Peyer's patch (tissue), 4 donors: ENCODE measurements around the gene EFCAB5. TPM values are rescaled to one million over a fixed set of nuclear protein-coding genes. Genes with fewer than 3 reads are reported as not detected.
"Not testable (repeated sequence)": the region's sequence is repeated elsewhere in the genome, so short reads cannot be mapped to it uniquely, and the experiment has no call there.

Experiments
- DNase-seq, 3 donors: peaks; one replicate each; pipeline ENCODE4 v3.0.0-alpha.2; 2017 to 2019
- H3K27ac ChIP-seq, 4 donors: fragments of 200-600 bp; sonication (generic); one replicate each; pipeline ENCODE4 v1.5.1; 2016 to 2019
- H3K27me3 ChIP-seq, 2 donors: fragments of 200-600 bp; sonication (generic); one replicate each; pipeline ENCODE4 v1.5.1; 2019
- H3K36me3 ChIP-seq, 3 donors: fragments of 200-600 bp; sonication (generic); one replicate each; pipeline ENCODE4 v1.5.1; 2016 to 2019
- H3K4me1 ChIP-seq, 4 donors: fragments of 200-600 bp; sonication (generic); one replicate each; pipeline ENCODE4 v1.5.1; 2016 to 2019
- H3K4me3 ChIP-seq, 4 donors: fragments of 200-600 bp; sonication (generic); 1 replicate in 3 of 4; 2 replicates in 1 of 4; pipeline ENCODE4 v1.5.1; 2016 to 2019; ENCODE audit warnings: mild to moderate bottlenecking in 1 of 4
- H3K9me3 ChIP-seq, 4 donors: fragments of 200-600 bp; sonication (generic); one replicate each; pipeline ENCODE4 v1.5.1; 2016 to 2019; ENCODE audit warnings: mild to moderate bottlenecking in 1 of 4
- CTCF ChIP-seq, 6 experiments: fragments of 450-650 bp in 4 of 6; fragments of 200-600 bp in 2 of 6; sonication (generic) in 1 of 6; IDR thresholded peaks; one replicate each; pipeline ENCODE4 v1.5.1; 2017 to 2019; ENCODE audit warnings: antibody characterized with exemption in 6 of 6, mild to moderate bottlenecking in 3 of 6, moderate library complexity in 1 of 6
- POLR2A ChIP-seq, 2 donors: fragments of 450-650 bp; IDR thresholded peaks; one replicate each; pipeline ENCODE4 v1.5.1; 2017; ENCODE audit warnings: antibody characterized with exemption in 2 of 2, mild to moderate bottlenecking in 2 of 2, moderate library complexity in 2 of 2
- total RNA-seq, 4 donors: library from RNA; depleted of rRNA; stranded (reverse); fragments of >200 nt; gene quantifications; one replicate each; pipeline ENCODE4 v1.1.0, GENCODE V29; 2016

The EFCAB5 gene
- total RNA-seq, 4 donors from 2014 or later = 0.53 to 5.8 (median 1.6) TPM

- no peaks in the 10 kb centered on the region for H3K9me3 ChIP-seq
- peaks cover 0 to 17% (median 0%) of the 10 kb centered on the region in 3 donors for H3K36me3 ChIP-seq
- no peaks in the 10 kb centered on the region for H3K4me1 ChIP-seq
- H3K4me3 ChIP-seq = no peak overlapping the region
- no peak overlapping the region for H3K27ac ChIP-seq
- no peaks in the 10 kb centered on the region for H3K27me3 ChIP-seq
- DNase-seq = no peak
- TF ChIP-seq CTCF (IDR thresholded peaks at IDR 0.05) = no peak
- no peak for TF ChIP-seq POLR2A (IDR thresholded peaks at IDR 0.05)
Observed at GRCh38 chr17:30132615-30133014, 191.2 kb downstream of the EFCAB5 start.

- Histone ChIP-seq H3K9me3 (no peaks in the 10 kb centered on the region), H3K27me3 (no peaks in the 10 kb centered on the region), H3K27ac (no peak overlapping the region), H3K4me3 (no peak overlapping the region), H3K36me3 (peaks cover 0 to 12% (median 0%) of the 10 kb centered on the region in 3 donors), H3K4me1 (no peaks in the 10 kb centered on the region)
- TF ChIP-seq POLR2A (IDR thresholded peaks at IDR 0.05) (no peak), CTCF (IDR thresholded peaks at IDR 0.05) (no peak)
- DNase-seq = no peak
Observed at GRCh38 chr17:30133197-30133596, 191.8 kb downstream of the EFCAB5 start.

- H3K27me3 ChIP-seq = no peaks in the 10 kb centered on the region
- no peak overlapping the region for H3K4me3 ChIP-seq
- TF ChIP-seq POLR2A (IDR thresholded peaks at IDR 0.05) (no peak), CTCF (IDR thresholded peaks at IDR 0.05) (no peak)
- H3K27ac ChIP-seq = no peak overlapping the region
- H3K9me3 ChIP-seq = no peaks in the 10 kb centered on the region
- no peaks in the 10 kb centered on the region for H3K4me1 ChIP-seq
- peaks cover 0 to 10% (median 0%) of the 10 kb centered on the region in 3 donors for H3K36me3 ChIP-seq
- no peak for DNase-seq
Observed at GRCh38 chr17:30134551-30134950, 193.1 kb downstream of the EFCAB5 start.

- H3K9me3 ChIP-seq = no peaks in the 10 kb centered on the region
- H3K4me3 ChIP-seq = no peak overlapping the region
- TF ChIP-seq CTCF (IDR thresholded peaks at IDR 0.05) (no peak), POLR2A (IDR thresholded peaks at IDR 0.05) (no peak)
- H3K27me3 ChIP-seq = no peaks in the 10 kb centered on the region
- H3K4me1 ChIP-seq = no peaks in the 10 kb centered on the region
- H3K36me3 ChIP-seq = peaks cover 0 to 5% (median 0%) of the 10 kb centered on the region in 3 donors
- DNase-seq = no peak
- H3K27ac ChIP-seq = no peak overlapping the region
Observed at GRCh38 chr17:30137158-30137557, 195.7 kb downstream of the EFCAB5 start.

GRCh38 chr17:30147860-30148259, 206.4 kb downstream of the EFCAB5 start:
- H3K4me3 ChIP-seq, H3K27me3 ChIP-seq, H3K36me3 ChIP-seq, H3K4me1 ChIP-seq, DNase-seq, H3K9me3 ChIP-seq, H3K27ac ChIP-seq: not testable (repeated sequence)

GRCh38 chr17:30148376-30148775, 206.9 kb downstream of the EFCAB5 start:
- H3K4me3 ChIP-seq = no peak overlapping the region
- H3K9me3 ChIP-seq = no peaks in the 10 kb centered on the region
- H3K27me3 ChIP-seq = no peaks in the 10 kb centered on the region
- no peaks in the 10 kb centered on the region for H3K36me3 ChIP-seq
- no peak for DNase-seq
- H3K4me1 ChIP-seq = no peaks in the 10 kb centered on the region
- no peak for TF ChIP-seq POLR2A (IDR thresholded peaks at IDR 0.05)
- no peak for TF ChIP-seq CTCF (IDR thresholded peaks at IDR 0.05)
- no peak overlapping the region for H3K27ac ChIP-seq
